Lower lobe of right lung (tissue), 2 donors: ENCODE data around the gene ENTHD1. TPM values are rescaled to one million over a fixed set of nuclear protein-coding genes. Genes with fewer than 3 reads are reported as not detected.

ENCODE experiments used
- ATAC-seq, 2 donors: fragments of 200-7000 bp; cut with Tn5 transposase; one replicate each; pipeline ENCODE4 v1.9.1; 2020 to 2022; ENCODE audit warnings: mild to moderate bottlenecking in 2 of 2, moderate library complexity in 2 of 2
- DNase-seq: peaks from one replicate; pipeline ENCODE4 v3.0.0-alpha.2; 2020
- H3K27ac ChIP-seq: fragments of 200-600 bp; one replicate; pipeline ENCODE4 v1.8.0; 2022
- H3K27me3 ChIP-seq: fragments of 200-600 bp; one replicate; pipeline ENCODE4 v1.8.0; 2022; ENCODE audit warnings: low read depth
- H3K36me3 ChIP-seq: fragments of 200-600 bp; one replicate; pipeline ENCODE4 v1.8.0; 2022; ENCODE audit warnings: mild to moderate bottlenecking
- H3K4me1 ChIP-seq: fragments of 200-600 bp; one replicate; pipeline ENCODE4 v1.8.0; 2022
- H3K4me3 ChIP-seq: fragments of 200-600 bp; one replicate; pipeline ENCODE4 v1.8.0; 2022; ENCODE audit warnings: mild to moderate bottlenecking
- H3K9me3 ChIP-seq: fragments of 200-600 bp; one replicate; pipeline ENCODE4 v1.8.0; 2022
- CTCF ChIP-seq: fragments of 200-600 bp; IDR thresholded peaks from one replicate; pipeline ENCODE4 v1.8.0; 2022; ENCODE audit warnings: antibody characterized with exemption, mild to moderate bottlenecking
- intact Hi-C: fragments of 100-400 bp; cut with DNase I; formaldehyde crosslinking; loops from one replicate; pipeline ENCODE4 v1.11.0; 2022
- total RNA-seq: library from RNA; stranded (reverse); fragmentation: NEBNext Ultra II Directional; extraction: Animal tissue kit (Norgen Biotek cat#: 25700); gene quantifications from one replicate; pipeline ENCODE4 v1.2.1, GENCODE V29; 2021
- donor health status: DM: no; HTN: yes; CAD: no; lungs with severe emphysema.

Gene ENTHD1
- total RNA-seq, 1 donor from 2014 or later, result not detected

- intact Hi-C loops, result no loop called here
- DNase-seq, result no peak
Observed at GRCh38 chr22:39745789-39746188, 147.8 kb downstream of the ENTHD1 start.

GRCh38 chr22:39744353-39744752 is 149.2 kb downstream of the ENTHD1 start:
- no peak for TF ChIP-seq CTCF
- no peaks in the 10 kb centered on the region for H3K9me3 ChIP-seq
- H3K36me3 ChIP-seq, result no peaks in the 10 kb centered on the region
- no peak overlapping the region for H3K27ac ChIP-seq
- DNase-seq, result no peak
- intact Hi-C loops, result no loop called here
- ATAC-seq, result no peak
- no peaks in the 10 kb centered on the region for H3K4me1 ChIP-seq
- H3K27me3 ChIP-seq, result no peaks in the 10 kb centered on the region
- no peak overlapping the region for H3K4me3 ChIP-seq

More at GRCh38 chr22:39745789-39746188, 147.8 kb downstream of the ENTHD1 start:
- H3K36me3 ChIP-seq, result no peaks in the 10 kb centered on the region
- no peaks in the 10 kb centered on the region for H3K4me1 ChIP-seq
- no peaks in the 10 kb centered on the region for H3K27me3 ChIP-seq
- no peaks in the 10 kb centered on the region for H3K9me3 ChIP-seq
- no peak for TF ChIP-seq CTCF
- no peak for ATAC-seq
- H3K4me3 ChIP-seq, result no peak overlapping the region
- no peak overlapping the region for H3K27ac ChIP-seq

- Histone ChIP-seq H3K4me3 (no peak overlapping the region), H3K27ac (no peak overlapping the region), H3K36me3 (no peaks in the 10 kb centered on the region), H3K4me1 (no peaks in the 10 kb centered on the region), H3K9me3 (no peaks in the 10 kb centered on the region), H3K27me3 (peaks cover under 1% of the 10 kb centered on the region)
- TF ChIP-seq CTCF, result no peak
- ATAC-seq, result no peak
- intact Hi-C loops, result no loop called here
- DNase-seq, result no peak
Observed at GRCh38 chr22:39743935-39744334, 149.6 kb downstream of the ENTHD1 start.

- H3K9me3 ChIP-seq, result no peaks in the 10 kb centered on the region
- intact Hi-C loops, result no loop called here
- no peak overlapping the region for H3K27ac ChIP-seq
- no peaks in the 10 kb centered on the region for H3K36me3 ChIP-seq
- H3K4me1 ChIP-seq, result no peaks in the 10 kb centered on the region
- DNase-seq, result no peak
- ATAC-seq, result no peak
- H3K27me3 ChIP-seq, result peaks cover 4% of the 10 kb centered on the region
- no peak for TF ChIP-seq CTCF
- H3K4me3 ChIP-seq, result no peak overlapping the region
Observed at GRCh38 chr22:39739338-39740027, 154.1 kb downstream of the ENTHD1 start.

GRCh38 chr22:39738746-39739145 is 154.8 kb downstream of the ENTHD1 start:
- ATAC-seq, result no peak

More at GRCh38 chr22:39738746-39739145, 154.8 kb downstream of the ENTHD1 start:
- no peak for DNase-seq
- no peaks in the 10 kb centered on the region for H3K9me3 ChIP-seq
- intact Hi-C loops, result no loop called here
- H3K36me3 ChIP-seq, result no peaks in the 10 kb centered on the region
- H3K4me1 ChIP-seq, result no peaks in the 10 kb centered on the region
- no peak for TF ChIP-seq CTCF
- H3K4me3 ChIP-seq, result no peak overlapping the region
- no peak overlapping the region for H3K27ac ChIP-seq
- peaks cover 4% of the 10 kb centered on the region for H3K27me3 ChIP-seq
